ENCODE data around the gene OSBPL10.

OSBPL10 gene

DNA sequence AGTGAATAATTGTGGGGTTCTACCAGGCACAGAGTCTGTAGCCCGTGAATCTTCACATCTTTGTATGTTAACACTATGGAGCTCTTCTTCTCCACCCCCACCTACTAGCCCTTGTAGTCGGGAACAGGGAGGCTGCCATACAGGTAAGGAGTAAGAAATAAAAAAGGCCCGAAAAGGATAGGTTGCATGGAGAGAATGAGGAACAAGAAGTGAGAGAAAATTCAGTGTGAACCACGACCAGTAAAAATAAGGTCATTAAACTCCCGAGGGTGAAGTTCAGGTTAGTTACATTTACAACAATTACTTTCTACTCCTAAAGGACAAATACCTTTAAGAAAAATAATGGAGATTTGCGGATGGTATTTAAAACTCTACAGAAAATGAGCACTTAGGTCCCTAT is 53.3 kb downstream of the OSBPL10 start:
- in situ Hi-C loops (cut with MboI; ENCODE audit: low sequenced_read_pairs) = no loop called here

- in situ Hi-C loops (cut with MboI; ENCODE audit: low sequenced_read_pairs) = no loop called here
Measured at GRCh38 chr3:31926543-31926942, 54.5 kb downstream of the OSBPL10 start.

- in situ Hi-C loops (cut with MboI; ENCODE audit: low sequenced_read_pairs) = no loop called here
Measured at GRCh38 chr3:31925271-31925630, 55.8 kb downstream of the OSBPL10 start.

DNA sequence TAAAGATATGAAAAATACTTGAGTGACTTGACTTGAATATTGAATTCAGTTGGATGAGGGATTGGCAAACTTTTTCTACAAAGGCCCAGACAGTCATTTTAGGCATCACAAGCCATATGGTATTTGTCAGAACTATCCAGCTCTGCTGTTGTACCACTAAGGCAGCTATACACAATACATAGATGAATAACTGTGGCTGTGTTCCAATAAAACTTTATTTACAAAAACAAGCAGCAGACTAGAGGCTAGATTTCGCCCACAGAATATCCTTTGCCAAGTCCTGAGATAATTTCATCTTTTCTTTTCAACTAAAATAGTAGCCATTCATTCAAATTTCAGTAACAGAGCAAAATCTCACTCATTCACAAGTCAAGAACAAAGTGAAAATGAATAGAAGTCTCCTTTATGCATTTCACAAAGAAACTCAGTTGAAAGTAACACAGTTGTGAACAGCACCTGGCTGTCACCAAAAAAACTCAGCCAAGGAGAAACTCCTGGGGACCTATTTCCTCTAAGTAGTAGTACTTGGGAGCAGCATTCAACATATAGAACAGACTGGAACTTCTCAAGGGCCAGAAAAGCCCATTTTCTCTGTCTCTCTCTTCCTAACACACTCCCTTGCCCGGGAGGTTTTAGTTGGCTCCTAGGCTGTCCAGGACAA is 56.3 kb downstream of the OSBPL10 start:
- in situ Hi-C loops (cut with MboI; ENCODE audit: low sequenced_read_pairs) = no loop called here

DNA sequence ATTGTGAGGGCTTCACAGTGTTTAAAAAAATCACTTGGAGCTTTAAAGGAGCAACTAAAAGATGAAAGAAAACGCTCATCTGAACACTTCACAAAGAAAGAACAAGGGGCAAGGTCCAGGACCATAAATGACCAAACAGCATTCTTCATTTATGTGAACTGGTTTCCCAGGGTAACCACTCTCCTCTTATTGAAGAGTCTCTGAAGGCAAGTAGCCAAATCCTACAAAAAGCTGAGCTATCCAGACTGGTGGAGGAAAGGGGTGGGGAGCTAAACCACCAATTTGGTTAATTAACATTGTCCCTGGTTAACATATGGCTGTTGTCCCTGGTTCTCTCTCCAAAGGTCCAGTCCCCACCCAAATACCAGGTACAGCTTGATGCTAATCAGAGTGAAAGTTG is 58.1 kb downstream of the OSBPL10 start:
- in situ Hi-C loops (cut with MboI; ENCODE audit: low sequenced_read_pairs) = no loop called here

DNA sequence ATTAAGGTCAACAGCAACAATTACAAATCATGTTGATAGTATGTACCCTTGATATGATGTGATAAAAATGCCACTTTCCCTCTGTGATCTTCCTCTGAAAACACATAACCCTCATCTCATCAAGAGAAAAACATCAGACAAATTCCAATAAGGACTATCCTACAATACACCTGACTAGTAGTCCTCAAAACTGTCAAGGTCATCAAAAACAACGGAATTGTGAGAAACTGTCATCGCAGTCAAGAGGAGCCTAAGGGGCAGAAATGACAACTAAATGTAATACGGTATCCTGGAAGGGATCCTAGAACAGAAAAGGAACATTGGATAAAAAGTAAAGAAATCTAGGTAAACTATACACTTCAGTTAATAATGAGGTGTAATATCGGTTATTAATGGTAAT is 59.2 kb downstream of the OSBPL10 start:
- in situ Hi-C loops (cut with MboI; ENCODE audit: low sequenced_read_pairs) = no loop called here

- in situ Hi-C loops (cut with MboI; ENCODE audit: low sequenced_read_pairs) = no loop called here
Measured at GRCh38 chr3:31920310-31920709, 60.8 kb downstream of the OSBPL10 start.

DNA sequence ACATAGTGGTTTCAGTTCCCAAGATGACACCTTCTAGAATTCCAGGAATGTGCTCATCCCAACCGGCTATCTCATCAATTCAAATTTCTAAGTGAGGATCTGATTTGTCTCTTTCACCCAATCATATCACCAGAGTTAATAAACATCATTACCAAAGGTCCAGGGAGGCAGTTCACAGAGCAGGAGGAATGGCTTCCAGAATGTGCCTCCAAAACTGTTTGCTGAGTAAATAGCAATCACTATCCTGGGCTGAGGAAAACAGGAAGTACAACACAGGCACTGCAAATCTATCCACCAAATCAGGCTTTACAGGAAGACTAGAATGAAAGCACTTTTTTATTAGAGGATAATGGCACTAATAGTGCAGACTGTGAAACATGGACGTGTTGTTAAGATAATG is 61.5 kb downstream of the OSBPL10 start:
- in situ Hi-C loops (cut with MboI; ENCODE audit: low sequenced_read_pairs) = no loop called here

DNA sequence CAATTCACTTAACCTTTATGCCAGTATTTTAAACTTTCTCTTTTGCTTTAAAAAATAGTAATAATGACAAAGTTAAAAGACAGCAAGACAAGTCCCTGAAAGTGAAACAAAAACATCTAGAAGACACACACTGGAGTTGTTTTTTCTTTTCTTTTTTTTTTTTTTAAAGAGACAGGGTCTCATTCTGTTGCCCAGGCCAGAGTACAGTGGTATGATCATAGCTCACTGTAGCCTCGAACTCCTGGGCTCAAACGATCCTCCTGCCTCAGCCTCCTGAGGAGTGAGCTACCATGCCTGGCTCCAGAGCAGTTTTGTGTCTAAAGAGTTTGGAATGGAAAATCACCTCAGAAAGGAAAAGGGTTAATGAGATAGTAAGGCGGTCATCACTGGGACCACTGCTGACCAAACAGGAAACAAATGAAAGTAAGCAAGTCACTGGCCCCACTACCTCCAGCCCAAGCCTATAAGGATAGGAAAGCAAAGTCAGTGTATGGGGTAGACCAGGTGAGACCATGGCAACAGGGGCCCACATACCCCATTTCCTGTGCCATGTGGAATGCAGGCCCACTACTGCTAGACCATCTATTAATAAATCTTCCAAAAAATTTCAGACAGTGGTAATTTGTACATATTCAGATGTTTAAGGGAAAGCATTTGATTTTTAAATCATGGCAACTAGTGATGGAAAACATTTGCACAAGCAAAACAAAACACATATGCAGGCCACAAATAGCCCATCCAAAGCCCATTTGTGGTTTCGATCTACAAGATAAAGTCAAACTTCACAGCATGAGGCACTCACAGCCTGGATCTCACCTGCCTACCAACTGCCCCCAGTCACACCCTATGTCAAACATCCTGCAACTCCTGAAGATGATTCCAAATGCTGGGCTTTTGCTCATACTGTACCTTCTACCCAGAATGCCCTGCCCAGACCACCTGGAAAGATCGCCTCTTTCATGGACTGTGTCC is 62.6 kb downstream of the OSBPL10 start:
- in situ Hi-C loops (cut with MboI; ENCODE audit: low sequenced_read_pairs) = no loop called here

GRCh38 chr3:31917303-31918005 is 63.6 kb downstream of the OSBPL10 start:
- in situ Hi-C loops (cut with MboI; ENCODE audit: low sequenced_read_pairs) = no loop called here

DNA sequence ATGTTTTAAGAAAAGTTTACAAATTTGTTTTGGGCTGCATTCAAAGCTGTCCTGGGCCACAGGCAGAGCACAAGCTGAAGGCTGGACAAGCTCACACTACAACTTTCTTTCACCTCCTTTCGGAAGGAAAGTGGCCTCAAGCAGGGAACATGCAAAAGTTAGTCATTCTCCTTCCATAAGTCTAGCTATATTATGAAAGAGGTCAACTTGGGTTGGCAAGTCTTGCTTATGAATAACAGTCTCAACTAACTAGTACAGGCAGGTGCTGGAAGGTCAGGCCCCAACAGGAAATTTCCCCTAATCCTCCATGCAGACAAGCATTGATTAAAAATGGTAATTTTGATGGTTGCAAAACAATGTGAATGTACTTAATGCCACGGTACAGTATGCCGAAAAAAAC is 69.4 kb downstream of the OSBPL10 start:
- in situ Hi-C loops (cut with MboI; ENCODE audit: low sequenced_read_pairs) = no loop called here

DNA sequence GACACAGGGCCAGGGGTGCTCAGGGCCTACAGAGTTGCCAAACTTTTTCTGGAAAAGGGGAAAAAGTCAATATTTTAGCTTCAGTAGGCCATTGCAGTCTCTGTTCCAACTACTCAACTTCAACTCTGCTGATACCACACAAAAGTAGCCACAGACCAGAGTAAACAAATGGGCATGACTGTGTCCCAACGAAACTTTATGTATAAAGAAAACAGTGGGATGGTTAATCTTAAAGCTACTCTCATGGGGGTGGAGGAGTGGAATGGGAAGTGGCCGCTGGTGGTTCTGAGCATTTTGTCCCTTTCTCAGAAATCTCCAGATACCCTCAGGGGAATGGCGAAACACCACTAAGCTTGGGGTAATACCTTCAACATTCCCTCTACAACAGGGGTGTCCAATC is 69.9 kb downstream of the OSBPL10 start:
- in situ Hi-C loops (cut with MboI; ENCODE audit: low sequenced_read_pairs) = no loop called here

DNA sequence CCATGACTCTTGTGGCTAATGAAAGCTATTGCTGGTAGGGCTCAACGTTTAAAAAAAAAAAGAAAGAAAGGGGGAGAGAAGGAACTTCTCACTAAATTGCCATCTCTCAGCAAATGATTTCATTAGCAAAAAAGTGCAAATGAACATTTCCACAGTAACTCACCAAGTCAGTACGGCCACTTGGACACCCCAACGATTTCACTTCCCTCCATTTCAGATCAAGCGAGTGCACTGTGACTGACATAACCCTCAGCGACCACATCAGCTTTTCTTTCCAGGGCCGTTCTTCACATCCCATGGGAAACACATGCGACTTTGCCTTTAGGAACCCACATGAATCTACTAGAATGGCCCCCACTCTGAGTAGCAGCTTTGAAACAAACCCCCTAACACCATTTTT is 71.6 kb downstream of the OSBPL10 start:
- in situ Hi-C loops (cut with MboI; ENCODE audit: low sequenced_read_pairs) = no loop called here

DNA sequence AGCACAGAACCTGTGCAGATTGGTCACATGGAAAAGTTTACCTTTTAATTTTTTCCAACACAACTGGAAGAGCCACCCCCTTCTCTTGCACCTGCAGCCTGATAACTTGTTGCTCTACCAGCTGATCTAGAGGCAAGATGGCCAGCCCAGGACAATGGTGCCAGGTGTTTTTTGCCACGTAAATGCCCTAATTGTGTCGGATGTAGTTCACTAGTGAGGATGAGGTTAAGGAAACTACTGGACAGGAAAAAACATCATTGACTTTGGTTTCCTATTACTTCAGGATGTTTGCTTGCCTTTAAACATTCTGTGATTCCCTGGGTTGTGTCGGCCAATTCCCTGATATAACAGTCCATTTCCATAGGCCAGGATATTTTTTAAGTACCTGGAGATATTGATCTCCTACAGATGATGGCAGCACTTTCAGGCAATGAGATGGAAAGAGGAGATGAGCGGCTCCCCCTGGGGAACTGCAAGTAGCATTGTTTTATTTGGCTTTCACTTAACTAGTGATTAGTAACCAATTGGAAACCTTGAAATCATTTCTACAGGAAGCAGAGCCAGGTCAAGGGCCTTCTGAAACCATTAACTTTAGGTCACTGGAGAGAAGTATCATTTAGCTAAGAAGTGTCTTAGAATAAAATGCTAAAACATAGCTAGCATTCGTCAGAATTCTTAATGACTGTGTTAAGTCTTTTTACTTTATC is 72.5 kb downstream of the OSBPL10 start:
- in situ Hi-C loops (cut with MboI; ENCODE audit: low sequenced_read_pairs) = no loop called here

DNA sequence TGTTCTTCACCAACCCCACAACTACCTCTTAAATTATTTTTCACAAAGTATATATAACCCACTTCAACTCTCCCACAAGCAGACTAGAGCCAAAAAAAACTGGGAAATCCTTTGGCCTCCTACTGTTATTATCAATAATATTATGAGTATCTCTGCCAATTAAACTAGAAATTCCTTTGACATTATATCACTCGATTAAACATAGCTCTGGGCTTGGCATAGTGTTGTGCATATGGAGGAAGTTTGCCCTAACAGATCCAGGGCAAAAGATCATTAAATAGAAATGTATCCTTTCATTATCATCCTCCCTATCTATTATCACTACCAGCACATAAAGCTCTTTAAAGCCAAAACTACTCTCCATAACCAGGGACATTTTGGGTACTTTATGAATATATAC is 74.9 kb downstream of the OSBPL10 start:
- in situ Hi-C loops (cut with MboI; ENCODE audit: low sequenced_read_pairs) = no loop called here

DNA sequence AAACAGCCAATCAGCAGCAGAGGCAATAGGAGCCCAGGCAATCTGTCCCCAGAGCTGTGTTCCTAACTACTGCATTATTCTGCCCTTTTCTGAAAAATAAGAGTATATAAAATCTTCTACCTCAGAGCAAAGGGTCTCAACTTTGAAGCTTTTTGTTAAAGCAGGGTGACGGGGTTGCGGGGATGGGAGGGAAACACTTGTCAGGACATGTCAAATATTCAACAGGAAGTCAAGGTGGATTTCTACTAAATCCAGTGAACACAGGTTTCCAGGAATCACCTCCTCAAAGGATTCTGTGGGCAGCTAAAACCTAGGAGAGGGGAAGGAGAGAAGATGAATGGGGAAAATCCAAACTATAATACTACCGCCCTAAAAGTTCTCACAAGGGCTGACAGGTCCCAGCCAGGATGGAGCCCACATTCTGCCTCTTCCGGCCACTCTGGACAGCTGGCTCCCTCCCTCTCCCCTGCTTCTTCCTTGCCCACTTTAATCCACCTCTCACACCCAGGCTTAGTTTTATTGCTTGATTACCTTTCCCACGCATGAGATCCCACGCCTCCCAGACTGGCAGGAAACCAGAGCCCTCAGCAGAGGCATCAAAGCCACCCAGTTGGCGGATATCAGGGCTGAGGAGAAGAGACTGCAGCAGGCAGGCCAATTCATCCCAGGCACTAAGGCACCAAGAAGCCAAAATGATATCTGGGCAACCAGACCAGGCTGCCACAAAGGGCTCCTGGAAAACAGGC is 77.2 kb downstream of the OSBPL10 start:
- in situ Hi-C loops (cut with MboI; ENCODE audit: low sequenced_read_pairs) = no loop called here

GRCh38 chr3:31900583-31900982 is 80.5 kb downstream of the OSBPL10 start:
- in situ Hi-C loops (cut with MboI; ENCODE audit: low sequenced_read_pairs) = no loop called here

DNA sequence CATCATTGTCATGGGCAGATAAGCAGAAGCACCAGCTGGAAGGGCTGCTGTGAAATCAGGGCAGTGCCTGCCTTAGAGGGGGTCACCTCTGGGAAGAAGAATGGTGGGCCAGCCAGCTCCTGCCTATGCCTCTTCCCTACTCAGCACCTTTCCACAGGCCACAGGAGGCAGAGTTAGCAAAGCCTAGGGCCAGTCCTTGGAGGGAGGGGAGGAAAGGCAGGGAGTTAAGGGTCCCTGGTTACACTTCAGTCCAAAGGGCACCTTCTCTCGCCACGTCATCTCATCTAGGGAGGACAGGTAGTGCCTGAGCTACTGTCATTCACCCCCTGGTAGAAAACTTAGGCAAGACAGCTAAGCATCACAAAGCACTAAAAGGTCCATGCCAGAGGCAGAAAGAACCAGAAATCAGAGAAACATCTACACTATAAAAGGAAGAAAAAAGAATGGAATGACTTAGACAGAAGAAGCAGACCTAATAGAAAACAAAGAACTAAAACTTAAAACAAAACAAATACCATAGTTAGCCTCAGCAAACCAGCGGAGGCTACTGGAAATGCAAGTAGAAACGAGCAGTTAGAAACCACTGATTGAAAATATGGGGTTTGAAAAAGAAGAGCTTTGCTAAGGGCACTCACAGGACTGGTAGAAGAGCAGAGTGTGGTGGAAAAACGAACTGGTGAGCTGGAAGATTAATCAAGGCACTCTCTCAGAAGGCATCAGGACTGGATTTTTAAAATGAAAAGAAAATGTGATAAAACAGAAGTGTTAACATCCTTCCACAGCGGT is 84.2 kb downstream of the OSBPL10 start:
- in situ Hi-C loops (cut with MboI; ENCODE audit: low sequenced_read_pairs) = no loop called here

DNA sequence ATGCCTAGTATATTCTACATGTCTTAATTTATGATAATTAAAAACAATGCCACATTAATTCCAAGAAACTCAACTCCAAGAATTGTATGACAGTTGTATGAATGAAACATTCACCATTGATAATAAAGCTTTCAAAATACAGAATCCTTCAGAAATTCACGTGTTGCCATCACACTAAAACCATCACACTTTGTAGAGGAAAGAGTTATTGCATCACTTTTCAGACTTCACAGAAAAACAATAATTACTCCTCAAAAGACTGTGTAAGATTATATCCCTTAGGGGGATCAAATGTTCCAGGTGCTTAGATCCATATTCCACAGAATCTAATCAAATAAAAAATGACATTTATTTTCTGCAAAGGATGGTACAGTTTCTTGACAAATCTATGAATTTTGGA is 85.0 kb downstream of the OSBPL10 start:
- in situ Hi-C loops (cut with MboI; ENCODE audit: low sequenced_read_pairs) = no loop called here

GRCh38 chr3:31895471-31895870 is 85.6 kb downstream of the OSBPL10 start:
- in situ Hi-C loops (cut with MboI; ENCODE audit: low sequenced_read_pairs) = no loop called here

Measured in HL-60/S4 treated with retinoic acid at 250 ng/mL for 4 days and 3 days (cell line).